GM19035 (cell line): ENCODE results near the gene ONECUT2.
"Not testable (repeated sequence)": the region's sequence is repeated elsewhere in the genome, so short reads cannot be mapped to it uniquely, and the experiment has no call there.

ENCODE experiments used
- ATAC-seq: cut with Tn5 transposase; IDR thresholded peaks from one replicate; pipeline ENCODE4 v1.9.1; 2021; ENCODE audit not compliant: unreplicated experiment

The ONECUT2 gene

DNA sequence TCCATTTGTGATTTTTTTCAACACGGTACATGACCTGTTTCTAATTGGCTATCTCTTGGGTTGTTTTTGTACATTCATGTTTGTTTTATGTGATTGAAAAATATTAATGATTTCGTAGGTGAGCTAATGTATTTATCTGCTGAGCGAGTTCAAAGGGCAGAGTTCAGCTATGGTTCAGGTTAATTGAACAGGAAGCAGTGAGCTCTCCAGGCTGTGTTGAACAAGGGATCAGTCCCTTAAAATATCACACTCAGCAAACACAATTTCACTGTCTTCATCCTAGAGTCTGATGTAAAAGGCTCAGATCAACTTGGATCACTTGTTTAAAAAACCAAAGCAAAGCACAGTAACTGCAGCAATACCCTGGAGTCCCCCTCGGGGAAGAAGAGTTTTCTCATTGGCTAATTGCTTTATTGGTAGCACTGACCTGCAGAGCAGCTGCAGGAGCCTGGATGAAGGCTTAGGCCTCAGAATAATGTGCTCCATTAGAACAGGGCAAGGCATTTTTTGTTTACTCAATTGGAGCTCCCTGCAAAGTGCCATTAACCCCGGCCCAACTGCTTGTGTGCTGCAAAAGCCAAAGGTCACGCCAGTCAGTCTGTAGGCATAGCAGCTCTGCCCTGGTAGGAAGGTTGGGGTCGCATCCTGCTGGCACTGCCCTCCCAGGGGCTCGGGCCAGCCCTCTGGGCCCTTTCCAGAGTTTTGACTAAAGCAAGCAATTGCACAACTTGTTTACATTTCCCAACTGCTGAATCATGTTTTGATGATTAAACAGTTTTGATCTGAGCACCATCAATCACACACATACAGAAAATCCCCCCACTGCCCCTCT lies 10.5 kb downstream of the ONECUT2 start:
- no peak for ATAC-seq

DNA sequence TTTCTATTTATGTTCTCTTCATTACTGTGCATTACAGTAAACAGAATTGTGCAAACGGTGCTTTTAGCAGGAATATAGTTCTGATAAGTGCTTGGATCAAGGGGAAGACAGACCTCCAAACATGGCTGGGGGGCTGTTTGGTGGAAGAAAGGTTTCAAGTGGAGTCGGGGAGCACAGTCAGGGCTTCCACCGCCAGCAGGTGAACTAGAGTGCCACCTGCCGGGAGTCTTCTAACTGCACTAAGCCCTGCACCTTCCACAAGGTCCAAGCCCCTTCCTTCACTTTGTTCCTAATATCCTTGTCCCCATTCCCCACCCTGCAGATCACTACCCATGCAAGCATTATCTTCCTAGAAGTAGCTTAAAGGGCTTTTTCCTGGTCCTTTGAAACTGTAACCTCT lies 11.1 kb downstream of the ONECUT2 start:
- ATAC-seq = no peak

DNA sequence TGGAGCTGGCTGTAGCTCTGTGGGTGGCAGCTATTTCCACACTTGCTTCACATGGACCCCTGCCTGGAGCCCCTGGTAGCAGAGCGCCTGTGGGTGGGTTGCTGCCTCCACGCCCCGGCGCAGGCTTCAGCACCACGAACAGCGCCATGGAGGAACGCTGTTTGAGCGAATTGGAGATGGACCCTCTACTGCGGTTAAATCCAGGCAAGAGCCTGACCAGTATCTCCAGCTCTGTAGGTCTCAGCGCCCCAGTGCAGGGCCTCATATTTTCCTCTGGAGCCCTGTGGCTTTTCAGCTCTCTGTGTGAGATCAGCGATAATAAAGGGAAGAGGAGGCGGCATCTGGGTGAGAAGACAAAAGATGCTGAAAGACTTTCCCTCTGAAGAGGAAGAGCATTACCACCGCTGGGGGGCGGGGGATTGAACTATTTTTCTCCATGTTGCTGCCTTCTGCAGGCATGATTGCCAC lies 12.0 kb downstream of the ONECUT2 start:
- no peak for ATAC-seq

DNA sequence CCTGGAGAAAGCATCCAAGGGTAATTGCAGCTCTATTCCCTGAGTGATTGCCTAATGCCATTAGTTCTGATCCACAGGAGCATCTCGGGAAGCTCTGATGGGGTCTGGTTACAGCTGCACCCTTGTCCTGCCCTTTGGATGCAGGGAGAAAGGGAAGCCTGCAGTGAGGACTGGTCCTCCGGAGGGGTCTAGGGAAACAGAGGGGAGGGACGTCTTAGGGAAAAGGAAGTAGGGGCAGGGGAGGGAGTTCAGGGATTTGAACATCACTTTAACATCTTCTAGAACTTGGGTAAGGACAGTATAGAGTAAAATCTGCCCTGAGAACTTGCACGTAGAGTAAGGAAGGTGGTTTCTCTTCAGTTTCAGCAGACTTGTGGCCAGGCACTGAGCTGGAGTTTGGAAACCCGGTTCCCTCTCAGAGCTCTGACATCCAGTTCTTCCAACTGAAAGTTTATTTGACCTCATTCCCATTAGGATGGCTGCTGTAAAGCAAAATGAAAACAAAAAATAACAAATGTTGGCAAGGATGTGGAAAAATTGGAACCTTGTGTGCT lies 20.5 kb downstream of the ONECUT2 start:
- ATAC-seq = no peak

DNA sequence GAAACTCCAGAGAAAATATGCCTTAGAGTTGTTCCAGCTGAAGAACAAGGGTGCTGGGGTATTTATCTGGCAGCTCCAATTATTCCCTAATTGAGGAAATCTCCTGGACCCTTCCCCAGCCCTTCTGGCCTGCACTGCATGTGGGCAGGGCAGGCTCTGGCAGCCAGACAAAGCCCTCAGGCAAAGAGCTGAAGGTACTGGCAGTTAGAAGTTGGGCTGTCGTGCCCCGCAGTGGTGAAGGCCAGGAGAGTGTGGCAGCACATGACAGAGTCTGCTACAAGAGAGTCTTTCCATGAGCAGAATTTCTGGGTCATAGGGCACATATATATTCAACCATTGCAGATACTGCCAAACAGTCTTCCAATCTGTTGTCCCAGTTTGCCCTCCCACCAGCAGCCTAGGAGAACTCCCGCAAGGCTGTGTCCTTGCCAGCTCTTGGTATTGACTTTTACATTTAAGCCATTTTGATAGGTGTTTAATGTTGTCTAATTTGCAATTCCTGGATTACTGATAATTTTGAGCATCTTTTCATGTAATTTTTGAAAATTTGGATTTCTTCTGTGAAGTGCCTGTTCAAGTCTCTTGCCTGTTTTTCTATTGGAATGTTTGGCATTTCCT lies 26.6 kb downstream of the ONECUT2 start:
- no peak for ATAC-seq

DNA sequence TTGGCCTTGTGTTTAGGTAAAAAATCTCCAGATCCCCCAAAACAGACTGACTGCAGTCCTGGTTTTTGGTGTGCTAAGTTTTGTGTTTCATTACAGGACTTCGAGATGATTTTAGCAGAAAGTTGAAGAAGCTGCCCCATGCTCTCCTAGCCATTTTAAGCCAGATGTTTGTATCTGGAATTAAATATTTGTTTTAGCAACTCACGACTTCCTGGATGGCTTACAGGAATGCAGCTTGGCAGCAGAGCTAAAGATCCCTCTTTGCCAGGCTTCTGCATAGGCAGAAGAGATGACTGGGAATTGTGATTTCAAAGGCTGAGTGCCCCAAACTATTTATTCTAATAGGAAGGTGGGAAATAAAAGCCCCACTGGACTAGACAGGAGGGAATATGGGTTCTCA lies 31.1 kb downstream of the ONECUT2 start:
- ATAC-seq = no peak

DNA sequence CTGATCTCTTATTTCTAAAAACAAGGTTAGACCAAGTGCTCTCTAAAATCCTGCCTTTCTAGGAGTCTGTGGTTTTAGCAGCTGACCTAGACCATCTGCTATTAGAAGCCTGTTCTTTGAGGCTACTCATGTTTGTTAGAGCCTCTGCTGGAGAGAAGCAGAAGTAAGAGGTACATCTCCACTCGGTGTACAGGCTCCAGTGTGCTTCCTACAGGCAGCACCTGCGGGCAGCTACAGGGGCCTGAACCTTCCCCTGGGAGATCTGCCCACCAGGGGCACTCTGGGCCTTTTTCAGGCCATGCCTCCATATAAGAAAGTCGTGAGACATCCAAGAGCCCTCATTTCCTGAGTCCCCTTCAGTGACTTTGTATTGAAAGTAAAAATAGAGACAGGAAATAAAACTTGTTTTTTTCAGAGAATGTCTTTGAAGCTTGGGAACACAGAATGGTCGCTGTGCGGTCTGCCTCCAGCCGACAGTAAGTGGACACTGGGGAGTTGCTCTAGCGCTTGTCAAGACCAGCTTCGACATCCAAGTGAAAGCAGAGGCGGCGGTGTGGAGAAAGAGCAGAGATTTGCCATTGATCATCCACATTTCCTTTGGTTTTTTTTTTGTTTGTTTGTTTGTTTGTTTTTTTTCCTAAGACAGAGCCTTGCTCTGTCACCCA lies 31.7 kb downstream of the ONECUT2 start:
- no peak for ATAC-seq

DNA sequence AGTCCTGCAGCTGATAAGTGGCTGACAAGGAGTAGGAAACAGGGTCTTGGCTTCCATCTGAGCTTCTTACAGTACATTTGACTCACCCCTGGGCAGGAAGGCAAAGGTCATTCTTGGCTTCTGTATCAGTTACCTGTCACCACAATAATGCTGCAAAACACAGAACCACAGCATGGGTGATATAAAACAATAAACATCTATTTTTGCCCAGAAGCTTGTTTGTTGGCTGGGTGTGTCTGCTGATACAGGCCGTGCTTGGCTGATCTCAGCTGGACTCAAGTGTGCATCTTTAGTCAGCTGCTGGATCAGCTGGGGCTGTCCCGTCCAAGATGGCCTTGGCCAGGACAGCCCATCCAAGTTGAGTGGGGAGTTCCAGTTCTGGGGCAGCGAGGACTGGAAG lies 34.7 kb downstream of the ONECUT2 start:
- no peak for ATAC-seq

DNA sequence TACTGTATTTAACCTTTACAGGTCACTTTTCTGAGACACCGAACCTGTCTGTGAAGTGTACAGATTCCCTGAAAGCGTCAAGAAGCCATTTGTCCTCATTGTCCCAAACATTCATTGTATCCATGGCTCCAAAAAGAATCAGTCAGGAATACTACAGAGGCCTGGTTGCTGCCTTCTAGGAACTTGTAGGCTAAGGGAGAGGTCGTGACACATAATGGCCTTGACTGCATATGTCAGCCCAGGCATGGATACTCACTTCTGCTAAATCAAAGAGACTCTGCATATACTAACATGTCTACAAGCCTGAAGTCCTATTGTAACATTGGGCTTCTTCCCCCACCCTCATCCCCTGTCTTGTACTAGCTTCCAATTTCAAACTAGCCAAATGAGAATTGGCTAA lies 40.2 kb downstream of the ONECUT2 start:
- ATAC-seq = no peak

DNA sequence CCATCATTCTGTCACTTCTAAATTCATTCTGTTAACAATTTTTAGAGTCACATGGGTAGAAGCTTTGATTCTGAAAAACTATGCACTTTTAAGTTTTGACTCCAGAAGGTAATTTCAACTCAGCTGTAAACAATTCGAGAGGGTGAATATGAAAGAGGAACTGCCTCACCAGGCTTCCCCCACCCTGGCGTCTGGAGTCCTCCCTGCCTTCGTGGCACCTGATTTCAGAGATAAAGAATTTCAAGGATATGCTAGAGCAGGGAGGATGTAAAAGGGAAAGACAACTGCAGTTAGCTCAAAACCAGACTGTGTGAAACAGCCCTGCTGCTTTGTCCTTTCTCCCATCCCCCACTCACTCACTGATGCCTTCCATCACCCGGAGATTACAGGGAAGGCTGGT lies 40.7 kb downstream of the ONECUT2 start:
- ATAC-seq = no peak

DNA sequence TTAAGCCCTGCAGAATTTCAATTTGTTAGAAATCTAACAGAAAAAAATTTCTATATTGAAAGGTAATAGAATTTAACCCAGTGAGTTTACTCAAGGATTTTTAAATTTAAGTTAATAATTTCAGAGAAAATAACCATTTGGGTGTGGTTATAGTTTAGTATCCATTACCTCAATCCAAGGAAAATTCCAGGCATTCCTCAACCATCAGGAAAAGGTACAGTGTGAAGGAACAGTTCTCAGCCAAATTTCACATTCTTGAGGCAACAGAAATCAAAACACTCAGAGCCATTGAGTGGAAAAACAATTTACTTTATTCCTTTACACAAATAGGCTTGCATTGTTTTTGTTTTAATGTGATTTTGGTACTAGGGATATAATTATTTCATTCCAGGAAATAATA lies 45.6 kb downstream of the ONECUT2 start:
- no peak for ATAC-seq

DNA sequence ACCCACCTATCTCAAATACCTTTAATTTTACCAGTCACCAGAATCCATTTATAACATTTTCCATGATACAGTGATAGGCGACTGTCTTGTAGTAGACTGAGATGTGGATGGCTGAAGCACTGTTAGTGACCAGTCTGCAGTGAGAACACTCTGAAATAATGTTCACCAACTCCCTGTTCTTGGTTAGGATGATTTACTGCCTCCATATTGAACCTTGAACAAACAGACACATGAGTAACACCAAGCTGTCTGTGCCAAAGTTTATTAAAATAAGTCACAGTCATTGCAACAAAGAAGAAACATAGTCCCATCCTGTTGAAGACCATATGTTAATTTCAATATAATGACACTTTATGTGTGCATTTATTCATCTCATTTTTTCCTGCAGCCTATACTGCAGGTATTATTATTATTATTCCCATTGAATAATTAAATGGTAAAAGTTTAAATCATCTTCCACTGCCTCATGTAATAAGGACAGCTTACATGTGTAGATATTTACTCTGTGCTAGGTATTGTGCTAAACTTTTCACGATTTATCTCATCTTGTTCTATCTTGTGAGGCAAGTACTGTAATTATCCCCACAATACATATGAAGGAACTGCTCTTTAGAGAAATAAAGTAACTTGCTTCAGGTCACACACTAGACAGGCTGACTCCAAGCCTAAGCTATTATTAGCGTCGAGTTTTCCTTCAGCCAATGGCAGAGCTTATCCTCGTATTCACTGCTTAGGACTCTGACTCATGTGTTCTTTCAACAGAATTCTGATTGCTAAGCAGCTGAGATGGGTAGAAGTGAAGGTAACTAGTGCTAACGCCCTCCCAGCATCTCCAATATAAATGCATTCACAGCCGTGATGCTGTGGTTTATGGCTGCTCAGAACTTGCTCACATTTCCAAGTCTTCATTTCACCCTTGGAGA lies 62.5 kb downstream of the ONECUT2 start:
- no peak for ATAC-seq

DNA sequence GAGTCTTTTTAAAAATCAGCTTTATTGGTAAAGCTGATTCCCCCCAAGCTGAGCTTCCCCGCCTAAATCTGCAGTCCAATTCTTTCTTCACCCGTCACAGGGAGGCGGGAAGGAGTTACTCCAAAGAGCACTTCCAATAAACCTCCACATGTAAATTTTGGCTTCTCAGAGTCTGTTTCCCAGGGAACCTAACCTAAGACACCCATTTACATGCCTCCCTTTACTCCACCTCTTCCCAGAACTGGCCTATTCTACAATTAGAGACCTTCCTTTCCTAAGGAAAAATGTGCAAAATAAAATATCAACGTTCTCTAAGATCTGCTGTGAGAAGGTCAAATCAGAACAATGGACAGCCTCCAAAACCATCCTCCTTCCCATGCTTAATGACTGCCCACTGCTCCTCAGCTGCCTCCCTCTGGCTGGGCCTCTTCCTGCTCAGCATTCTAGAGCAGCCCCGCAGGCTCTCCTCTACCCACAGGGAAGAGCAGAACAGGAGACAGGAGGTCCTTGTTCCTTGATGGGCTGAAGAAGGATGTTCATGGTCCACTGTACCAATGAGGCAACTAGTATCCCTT lies 63.6 kb downstream of the ONECUT2 start:
- no peak for ATAC-seq

DNA sequence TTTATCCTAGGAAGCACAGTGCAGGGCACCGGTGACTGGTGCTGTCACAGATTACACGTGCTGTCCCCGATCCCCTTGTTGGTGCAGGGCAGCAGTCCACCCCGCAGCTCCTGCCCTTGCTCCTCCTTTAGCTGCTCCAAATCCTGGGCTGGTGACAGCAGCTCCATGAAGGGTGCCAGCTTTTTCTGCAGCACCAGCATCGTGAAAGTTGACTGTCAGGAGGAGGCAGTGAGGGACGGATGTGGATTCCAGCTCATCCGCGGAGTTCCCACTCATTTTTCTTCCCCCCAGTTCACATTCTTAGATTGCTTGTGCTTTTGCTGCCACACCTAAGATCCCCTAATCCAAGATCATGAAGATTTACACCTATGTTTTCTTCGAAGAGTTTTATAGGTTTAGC lies 67.5 kb downstream of the ONECUT2 start:
- ATAC-seq = no peak

DNA sequence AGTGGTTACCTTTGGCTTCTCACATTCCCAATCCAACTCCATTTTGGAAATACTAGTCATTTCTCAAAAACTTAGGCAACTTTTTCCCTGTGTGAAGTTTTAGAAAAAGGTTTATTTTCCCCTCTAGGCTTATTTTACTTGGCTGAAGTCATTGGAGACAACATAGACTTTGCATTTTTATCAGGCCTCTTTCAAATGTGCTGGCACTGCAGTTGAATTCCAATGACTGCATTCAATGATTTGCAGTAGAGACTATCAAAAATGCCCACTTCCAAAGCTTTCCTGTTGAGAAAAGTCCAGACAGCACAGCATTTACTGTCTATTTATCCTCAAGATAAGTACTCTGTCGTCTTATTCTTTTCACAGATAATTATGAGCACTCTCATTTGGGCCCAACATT lies 70.1 kb downstream of the ONECUT2 start:
- no peak for ATAC-seq

DNA sequence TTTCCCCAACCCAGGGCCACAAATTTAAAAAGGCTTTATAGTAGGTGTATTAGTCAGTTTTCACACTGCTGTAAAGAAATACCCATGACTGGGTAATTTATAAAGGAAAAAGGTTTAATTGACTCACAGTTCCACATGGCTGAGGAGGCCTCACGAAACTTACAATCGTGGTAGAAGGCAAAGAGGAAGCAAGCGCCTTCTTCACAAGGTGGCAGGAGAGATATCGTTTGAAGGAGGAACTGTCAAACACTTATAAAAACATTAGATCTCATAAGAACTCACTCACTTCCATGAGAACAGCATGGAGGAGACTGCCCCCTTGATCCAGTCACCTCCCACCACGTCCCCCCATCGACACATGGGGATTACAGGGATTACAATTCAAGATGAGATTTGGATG lies 80.9 kb downstream of the ONECUT2 start:
- ATAC-seq = no peak

DNA sequence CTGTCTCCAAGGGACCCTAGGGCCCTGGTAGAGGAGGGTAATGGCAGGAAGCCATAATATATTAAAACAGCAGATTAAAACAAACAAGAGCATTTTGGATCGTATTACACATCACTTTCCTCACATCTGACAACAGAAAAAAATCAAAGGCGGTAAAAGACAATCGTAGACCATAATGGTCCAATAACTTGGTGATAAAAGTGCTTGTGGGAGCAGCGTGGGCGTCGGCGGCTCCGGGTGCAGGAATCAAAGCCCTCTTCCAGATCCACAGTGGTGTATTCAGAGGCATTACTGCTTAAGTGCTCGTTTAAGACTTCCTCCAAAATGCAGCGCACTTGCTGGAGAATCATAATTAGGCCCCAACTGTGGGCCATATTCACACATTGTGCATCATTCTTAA lies 83.4 kb downstream of the ONECUT2 start:
- ATAC-seq = no peak

DNA sequence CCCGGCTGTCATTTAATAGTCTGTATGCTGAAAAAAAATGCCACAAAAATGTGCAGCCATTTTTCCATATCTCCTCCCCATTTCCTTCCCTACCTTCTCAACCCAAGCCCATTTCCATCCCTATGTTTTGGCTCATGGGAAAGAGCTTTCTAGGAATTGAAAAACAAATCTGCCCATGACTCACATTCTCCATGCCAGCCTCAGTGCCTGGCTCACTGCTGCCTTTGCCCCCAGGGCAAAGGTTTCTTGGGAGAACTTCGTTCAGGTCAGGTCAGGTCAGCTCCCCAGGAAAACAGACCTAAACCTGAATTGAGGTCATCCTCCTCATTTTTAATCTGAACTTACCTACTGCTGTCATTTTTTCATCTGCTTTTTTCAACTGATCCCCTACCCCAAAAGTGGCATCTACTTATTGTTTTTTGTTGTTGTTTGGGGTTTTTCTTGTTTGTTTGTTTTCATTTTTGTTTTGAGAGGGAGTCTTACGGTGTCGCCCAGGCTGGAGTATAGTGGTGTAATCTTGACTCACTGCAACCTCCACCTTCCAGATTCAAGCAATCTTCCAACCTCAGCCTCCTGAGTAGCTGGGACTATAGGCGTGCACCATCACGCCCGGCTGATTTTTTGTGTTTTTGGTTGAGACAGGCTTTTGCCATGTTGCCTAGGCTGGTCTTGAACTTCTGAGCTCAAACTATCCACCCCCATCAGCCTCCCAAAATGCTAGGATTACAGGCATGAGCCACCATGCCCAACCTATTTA lies 84.7 kb downstream of the ONECUT2 start:
- ATAC-seq = no peak

DNA sequence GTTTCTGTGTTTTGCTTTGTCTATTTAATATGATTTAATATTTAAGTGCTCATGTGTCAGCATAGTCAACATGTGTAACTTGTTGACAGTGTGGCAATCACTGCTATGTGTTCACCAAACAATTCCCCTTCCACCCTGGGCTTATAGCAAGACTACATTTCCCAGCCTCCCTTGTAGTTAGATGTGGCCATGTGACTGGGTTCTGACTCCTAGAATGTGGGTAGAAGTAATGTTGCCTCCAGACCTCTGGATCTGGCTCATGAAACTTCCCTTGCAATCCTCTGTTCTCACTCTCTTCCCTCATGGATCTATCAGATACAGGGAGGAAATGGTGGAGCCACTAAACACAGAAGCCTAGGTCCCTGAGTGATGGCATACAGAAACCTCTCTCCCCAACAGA lies 87.2 kb downstream of the ONECUT2 start:
- not testable (repeated sequence) for ATAC-seq
